ENCODE data around the gene EIF3F. TPM values are rescaled to one million over a fixed set of nuclear protein-coding genes. Genes with fewer than 3 reads are reported as not detected.

EIF3F gene
- polyA plus RNA-seq, 2 of the 4 experiments (the other 2 are of a cell fraction) = 119 to 293 TPM

DNA sequence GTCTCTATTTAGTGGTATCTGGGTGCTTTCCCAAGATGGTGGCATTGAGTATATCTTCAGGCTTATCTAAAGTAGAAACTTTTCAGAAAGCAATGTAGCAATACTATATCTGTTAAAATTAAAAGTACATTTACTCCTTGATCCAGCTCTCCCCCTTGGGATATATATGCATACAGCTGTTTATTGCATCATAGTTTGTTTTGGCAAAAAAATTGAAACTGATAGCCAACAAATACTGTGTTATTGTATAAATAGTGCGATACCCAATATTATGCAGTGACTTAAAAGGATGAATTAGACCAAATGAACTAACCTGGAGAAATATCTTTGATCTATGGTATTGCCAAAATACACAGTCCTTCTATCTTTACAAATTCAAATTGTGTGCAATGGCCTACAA lies 37.2 kb upstream of the EIF3F start:
- FAIRE-seq = no peak
- ChIA-PET CTCF (interaction anchor here (0.8 to 3.2 kb wide), 2 partner anchors 10 to 37 kb away, joined by 3 to 10 read pairs; partner anchors contain the start of gene EIF3F), POLR2A (no interaction called here)
- TF ChIP-seq CEBPB (IDR thresholded peaks at IDR 0.05) = 0 out of 4 replicates have a peak, but pooled peaks of 1 of the 2 experiments have one; percentile 7
- TF ChIP-seq POLR2A (IDR thresholded peaks at IDR 0.05; ENCODE audit: low read length) = no peak
- H3K27ac ChIP-seq = no peak overlapping the region
- H3K4me2 ChIP-seq = no peak overlapping the region
- ATAC-seq = no peak
- H3K9me3 ChIP-seq = no peaks in the 10 kb centered on the region
- no peak overlapping the region for H3K4me3 ChIP-seq
- 2% methylated on average over 1 of the region's 1 CpG for WGBS (ENCODE audit: missing lambda C conversion rate)
- no peaks in the 10 kb centered on the region for H3K4me1 ChIP-seq
- DNase-seq (ENCODE audit: low read depth in 1 of 2, low spot score in 1 of 2) = no peak

DNA sequence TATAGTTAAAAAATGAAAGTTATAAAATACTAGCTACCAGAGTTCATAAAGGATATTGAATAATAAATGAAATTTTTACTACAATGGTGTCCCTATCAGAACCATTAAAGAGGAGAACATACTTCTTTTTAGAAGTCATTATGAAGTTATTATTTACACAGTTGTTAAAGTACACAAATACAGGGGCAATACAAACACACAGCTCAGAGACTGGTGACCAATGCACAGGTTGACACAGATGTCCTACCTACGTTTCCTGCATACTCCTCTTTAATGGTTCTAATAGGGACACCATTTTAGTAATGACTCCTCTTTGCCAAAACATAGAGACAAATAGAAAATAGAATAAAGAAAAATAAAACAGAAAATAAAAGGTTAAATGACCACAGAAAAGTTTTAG lies 31.9 kb upstream of the EIF3F start:
- TF ChIP-seq MAZ (IDR thresholded peaks at IDR 0.05; ENCODE audit: borderline replicate concordance, low read depth, low read length) = no peak
- no peak for TF ChIP-seq HEYL (CRISPR knock-in tag; IDR thresholded peaks at IDR 0.05)
- TF ChIP-seq, protein P1, sequence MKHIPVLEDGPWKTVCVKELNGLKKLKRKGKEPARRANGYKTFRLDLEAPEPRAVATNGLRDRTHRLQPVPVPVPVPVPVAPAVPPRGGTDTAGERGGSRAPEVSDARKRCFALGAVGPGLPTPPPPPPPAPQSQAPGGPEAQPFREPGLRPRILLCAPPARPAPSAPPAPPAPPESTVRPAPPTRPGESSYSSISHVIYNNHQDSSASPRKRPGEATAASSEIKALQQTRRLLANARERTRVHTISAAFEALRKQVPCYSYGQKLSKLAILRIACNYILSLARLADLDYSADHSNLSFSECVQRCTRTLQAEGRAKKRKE (CRISPR knock-in tag; IDR thresholded peaks at IDR 0.05; ENCODE audit: low read depth) = no peak
- TF ChIP-seq CEBPB (IDR thresholded peaks at IDR 0.05) = no peak
- TF ChIP-seq, protein P2, sequence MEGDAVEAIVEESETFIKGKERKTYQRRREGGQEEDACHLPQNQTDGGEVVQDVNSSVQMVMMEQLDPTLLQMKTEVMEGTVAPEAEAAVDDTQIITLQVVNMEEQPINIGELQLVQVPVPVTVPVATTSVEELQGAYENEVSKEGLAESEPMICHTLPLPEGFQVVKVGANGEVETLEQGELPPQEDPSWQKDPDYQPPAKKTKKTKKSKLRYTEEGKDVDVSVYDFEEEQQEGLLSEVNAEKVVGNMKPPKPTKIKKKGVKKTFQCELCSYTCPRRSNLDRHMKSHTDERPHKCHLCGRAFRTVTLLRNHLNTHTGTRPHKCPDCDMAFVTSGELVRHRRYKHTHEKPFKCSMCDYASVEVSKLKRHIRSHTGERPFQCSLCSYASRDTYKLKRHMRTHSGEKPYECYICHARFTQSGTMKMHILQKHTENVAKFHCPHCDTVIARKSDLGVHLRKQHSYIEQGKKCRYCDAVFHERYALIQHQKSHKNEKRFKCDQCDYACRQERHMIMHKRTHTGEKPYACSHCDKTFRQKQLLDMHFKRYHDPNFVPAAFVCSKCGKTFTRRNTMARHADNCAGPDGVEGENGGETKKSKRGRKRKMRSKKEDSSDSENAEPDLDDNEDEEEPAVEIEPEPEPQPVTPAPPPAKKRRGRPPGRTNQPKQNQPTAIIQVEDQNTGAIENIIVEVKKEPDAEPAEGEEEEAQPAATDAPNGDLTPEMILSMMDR (IDR thresholded peaks at IDR 0.05) = no peak
- TF ChIP-seq NR3C1 (IDR thresholded peaks at IDR 0.05) = no peak
- no peak for TF ChIP-seq POLR2AphosphoS2 (conservative IDR thresholded peaks at IDR 0.05; ENCODE audit: low read length)
- TF ChIP-seq, protein P3, sequence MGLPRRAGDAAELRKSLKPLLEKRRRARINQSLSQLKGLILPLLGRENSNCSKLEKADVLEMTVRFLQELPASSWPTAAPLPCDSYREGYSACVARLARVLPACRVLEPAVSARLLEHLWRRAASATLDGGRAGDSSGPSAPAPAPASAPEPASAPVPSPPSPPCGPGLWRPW (IDR thresholded peaks at IDR 0.05) = no peak
- TF ChIP-seq ZSCAN20 (CRISPR knock-in tag; IDR thresholded peaks at IDR 0.05) = no peak
- no peak for TF ChIP-seq RNF2 (IDR thresholded peaks at IDR 0.05; ENCODE audit: borderline replicate concordance, low read depth)
- TF ChIP-seq HOXB13 (CRISPR knock-in tag; IDR thresholded peaks at IDR 0.05; ENCODE audit: low read depth) = no peak
- no peak for TF ChIP-seq FOXS1 (CRISPR knock-in tag; IDR thresholded peaks at IDR 0.05)
- TF ChIP-seq TP53 (CRISPR knock-in tag; IDR thresholded peaks at IDR 0.05) = no peak
- no peak for TF ChIP-seq MYC (IDR thresholded peaks at IDR 0.05; ENCODE audit: borderline replicate concordance, low read length)
- no peak for TF ChIP-seq EHF (CRISPR knock-in tag; IDR thresholded peaks at IDR 0.05)
- TF ChIP-seq, protein P4, sequence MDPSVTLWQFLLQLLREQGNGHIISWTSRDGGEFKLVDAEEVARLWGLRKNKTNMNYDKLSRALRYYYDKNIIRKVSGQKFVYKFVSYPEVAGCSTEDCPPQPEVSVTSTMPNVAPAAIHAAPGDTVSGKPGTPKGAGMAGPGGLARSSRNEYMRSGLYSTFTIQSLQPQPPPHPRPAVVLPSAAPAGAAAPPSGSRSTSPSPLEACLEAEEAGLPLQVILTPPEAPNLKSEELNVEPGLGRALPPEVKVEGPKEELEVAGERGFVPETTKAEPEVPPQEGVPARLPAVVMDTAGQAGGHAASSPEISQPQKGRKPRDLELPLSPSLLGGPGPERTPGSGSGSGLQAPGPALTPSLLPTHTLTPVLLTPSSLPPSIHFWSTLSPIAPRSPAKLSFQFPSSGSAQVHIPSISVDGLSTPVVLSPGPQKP (IDR thresholded peaks at IDR 0.05; ENCODE audit: low read depth, low read length) = no peak
- Histone ChIP-seq H3K4me2 (no peak overlapping the region), H3K9me3 (peaks cover 6% of the 10 kb centered on the region; the same call in 2 of the 3 replicates), H3K4me3 (no peak overlapping the region), H3K4me1 (no peaks in the 10 kb centered on the region), H3K27ac (no peak overlapping the region)
- ChIA-PET POLR2A (no interaction called here), CTCF (no interaction called here)
- 11% methylated on average over 1 of the region's 1 CpG for WGBS (ENCODE audit: missing lambda C conversion rate)
- FAIRE-seq (no peak), ATAC-seq (no peak), DNase-seq (ENCODE audit: low read depth in 1 of 2, low spot score in 1 of 2) (no peak)

DNA sequence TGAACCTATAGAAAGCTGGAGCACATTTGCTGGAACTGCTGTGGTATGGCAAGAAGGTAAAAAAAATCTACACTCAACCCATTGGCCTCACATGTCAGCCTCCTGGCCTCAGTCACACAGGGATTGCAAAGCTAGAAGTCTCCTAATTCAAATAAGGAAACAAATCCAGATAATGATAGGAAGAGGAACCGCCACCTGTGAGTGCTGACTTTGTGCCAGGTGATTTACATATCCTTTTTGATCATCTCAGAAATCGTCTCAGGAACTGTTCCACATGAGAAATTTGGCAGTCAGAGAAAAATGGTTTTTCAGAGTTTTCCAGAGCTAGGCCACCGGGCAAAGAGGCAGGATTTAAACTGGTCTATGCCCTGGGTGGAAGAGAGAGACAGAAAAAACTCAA lies 22.9 kb upstream of the EIF3F start:
- ATAC-seq = no peak
- FAIRE-seq = no peak
- Histone ChIP-seq H3K4me1 (no peaks in the 10 kb centered on the region), H3K27ac (no peak overlapping the region), H3K9me3 (no peaks in the 10 kb centered on the region), H3K4me2 (no peak overlapping the region), H3K4me3 (no peak overlapping the region)
- no peak for DNase-seq (ENCODE audit: low read depth in 1 of 2, low spot score in 1 of 2)
- ChIA-PET CTCF (interaction anchor here (0.8 to 4.0 kb wide), 2 partner anchors 9 to 22 kb away, joined by 3 to 16 read pairs; partner anchors contain the start of gene EIF3F), POLR2A (no interaction called here)
- WGBS (ENCODE audit: missing lambda C conversion rate) = 33% methylated on average over 3 of the region's 3 CpGs
- TF ChIP-seq POLR2AphosphoS2 (conservative IDR thresholded peaks at IDR 0.05; ENCODE audit: low read length) (no peak), ZC3H11A (IDR thresholded peaks at IDR 0.05) (no peak), CHD2 (IDR thresholded peaks at IDR 0.05; ENCODE audit: low read length, partially characterized antibody) (no peak), HEYL (CRISPR knock-in tag; IDR thresholded peaks at IDR 0.05) (no peak), EHMT2 (IDR thresholded peaks at IDR 0.05; ENCODE audit: low read depth) (no peak), FOSL2 (IDR thresholded peaks at IDR 0.05) (no peak), FOSL2 (CRISPR knock-in tag; IDR thresholded peaks at IDR 0.05) (no peak), HDAC2 (IDR thresholded peaks at IDR 0.05) (no peak), EP300 (IDR thresholded peaks at IDR 0.05) (no peak), PHF8 (IDR thresholded peaks at IDR 0.05; ENCODE audit: borderline replicate concordance, low read depth) (no peak)
- TF ChIP-seq, protein P5, sequence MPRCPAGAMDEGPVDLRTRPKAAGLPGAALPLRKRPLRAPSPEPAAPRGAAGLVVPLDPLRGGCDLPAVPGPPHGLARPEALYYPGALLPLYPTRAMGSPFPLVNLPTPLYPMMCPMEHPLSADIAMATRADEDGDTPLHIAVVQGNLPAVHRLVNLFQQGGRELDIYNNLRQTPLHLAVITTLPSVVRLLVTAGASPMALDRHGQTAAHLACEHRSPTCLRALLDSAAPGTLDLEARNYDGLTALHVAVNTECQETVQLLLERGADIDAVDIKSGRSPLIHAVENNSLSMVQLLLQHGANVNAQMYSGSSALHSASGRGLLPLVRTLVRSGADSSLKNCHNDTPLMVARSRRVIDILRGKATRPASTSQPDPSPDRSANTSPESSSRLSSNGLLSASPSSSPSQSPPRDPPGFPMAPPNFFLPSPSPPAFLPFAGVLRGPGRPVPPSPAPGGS (IDR thresholded peaks at IDR 0.05) = no peak
- TF ChIP-seq, protein P6, sequence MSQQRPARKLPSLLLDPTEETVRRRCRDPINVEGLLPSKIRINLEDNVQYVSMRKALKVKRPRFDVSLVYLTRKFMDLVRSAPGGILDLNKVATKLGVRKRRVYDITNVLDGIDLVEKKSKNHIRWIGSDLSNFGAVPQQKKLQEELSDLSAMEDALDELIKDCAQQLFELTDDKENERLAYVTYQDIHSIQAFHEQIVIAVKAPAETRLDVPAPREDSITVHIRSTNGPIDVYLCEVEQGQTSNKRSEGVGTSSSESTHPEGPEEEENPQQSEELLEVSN (IDR thresholded peaks at IDR 0.05; ENCODE audit: borderline replicate concordance, low read depth) = no peak
- TF ChIP-seq, protein P2 (IDR thresholded peaks at IDR 0.05) = no peak

Measured in A549 (cell line).